ENCODE results near the gene YBX3. TPM values are rescaled to one million over a fixed set of nuclear protein-coding genes. Genes with fewer than 3 reads are reported as not detected.

The YBX3 gene
- total RNA-seq = 100 to 1,000 TPM; 406 to 604 (median 588) TPM

GRCh38 chr12:10722905-10723746 is at the start of gene YBX3:
Gene YBX3, minus strand, starts transcription at chr12:10723323. Its CDS starts 212 bp downstream, at chr12:10723111.
- Histone ChIP-seq H3K27me3 (no peaks in the 10 kb centered on the region), H3K36me3 (peaks cover 0 to 9% (median 0%) of the 10 kb centered on the region in 4 donors), H3K27ac (replicated peaks in 1 of 4) (peak within 1 kb of the TSS; percentile 96 to 98 (median 98)), H3K4me1 (peaks cover 21 to 46% (median 43%) of the 10 kb centered on the region in 4 donors), H3K9me3 (no peaks in the 10 kb centered on the region), H3K4me3 (peak within 1 kb of the TSS; percentile 89 to 97 (median 94))
- WGBS = 1% methylated on average over 16 of the region's 95 CpGs
- DNase-seq (ENCODE audit: extremely low spot score) = peak; percentile 97
- peak; percentile 46 for TF ChIP-seq POLR2A (IDR thresholded peaks at IDR 0.05; ENCODE audit: low read depth)
- peak; percentile 84 to 86 for TF ChIP-seq POLR2AphosphoS5 (IDR thresholded peaks at IDR 0.05)
- peak in 1 of 3 experiments; percentile 15 for TF ChIP-seq CTCF (IDR thresholded peaks at IDR 0.05)
- TF ChIP-seq EP300 (IDR thresholded peaks at IDR 0.05) = no peak
- intact Hi-C loops (cut with DNase I) = loop anchor here (5.0 to 10.0 kb wide), 2 partner anchors 111 to 508 kb away; partner anchors contain the start of genes GABARAPL1 and MAGOHB

- peak; percentile 64 to 70 (median 66) for TF ChIP-seq CTCF (IDR thresholded peaks at IDR 0.05)
- TF ChIP-seq EP300 (IDR thresholded peaks at IDR 0.05) = no peak
Observed at GRCh38 chr12:10771132-10771733, 48.1 kb upstream of the YBX3 start.

GRCh38 chr12:10759657-10760056 is 36.5 kb upstream of the YBX3 start:
- H3K4me1 ChIP-seq = no peaks in the 10 kb centered on the region
- H3K36me3 ChIP-seq = no peaks in the 10 kb centered on the region
- peaks cover 0 to 33% (median 2%) of the 10 kb centered on the region in 4 donors for H3K27me3 ChIP-seq
- TF ChIP-seq EP300 (IDR thresholded peaks at IDR 0.05) = no peak
- no peak for TF ChIP-seq CTCF (IDR thresholded peaks at IDR 0.05)
- TF ChIP-seq POLR2AphosphoS5 (IDR thresholded peaks at IDR 0.05) = no peak
- no peak for TF ChIP-seq POLR2A (IDR thresholded peaks at IDR 0.05; ENCODE audit: low read depth)
- intact Hi-C loops (cut with DNase I) = no loop called here
- WGBS = 27% methylated on average over 2 of the region's 2 CpGs
- no peak for DNase-seq (ENCODE audit: extremely low spot score)
- no peak overlapping the region for H3K27ac ChIP-seq (replicated peaks in 1 of 4)
- H3K4me3 ChIP-seq = no peak overlapping the region
- H3K9me3 ChIP-seq = peaks cover 0 to 18% (median 16%) of the 10 kb centered on the region in 4 donors

More at GRCh38 chr12:10771132-10771733, 48.1 kb upstream of the YBX3 start:
- no peaks in the 10 kb centered on the region for H3K9me3 ChIP-seq
- no peak overlapping the region for H3K4me3 ChIP-seq
- H3K36me3 ChIP-seq = no peaks in the 10 kb centered on the region
- peaks cover 0 to 27% (median 2%) of the 10 kb centered on the region in 4 donors for H3K27me3 ChIP-seq
- DNase-seq (ENCODE audit: extremely low spot score) = no peak
- intact Hi-C loops (cut with DNase I) = loop anchor here (2.0 kb wide), 1 partner anchor 428 kb away; no protein-coding TSS in a partner anchor
- no peaks in the 10 kb centered on the region for H3K4me1 ChIP-seq
- WGBS = 0% methylated on average over 1 of the region's 1 CpG
- no peak overlapping the region for H3K27ac ChIP-seq (replicated peaks in 1 of 4)

DNA sequence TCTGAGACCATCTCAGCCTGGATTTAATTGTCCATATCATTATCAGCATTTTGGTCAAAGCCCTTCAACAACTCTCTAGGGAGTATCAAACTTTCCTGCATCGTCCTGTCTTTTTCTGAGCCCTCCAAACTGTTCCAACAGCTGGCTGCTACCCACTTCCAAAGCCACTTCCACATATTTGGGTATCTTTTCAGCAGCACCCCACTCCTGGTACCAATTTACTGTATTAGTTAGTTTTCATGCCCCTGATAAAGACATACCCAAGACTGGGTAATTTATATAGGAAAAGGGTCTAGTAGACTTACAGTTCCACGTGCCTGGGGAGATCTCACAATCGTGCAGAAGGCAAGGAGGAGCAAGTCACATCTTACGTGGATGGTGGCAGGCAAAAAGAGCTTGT is 33.1 kb upstream of the YBX3 start:
- Histone ChIP-seq H3K9me3 (peaks cover 0 to 18% (median 16%) of the 10 kb centered on the region in 4 donors), H3K27me3 (peaks cover 0 to 22% (median 0%) of the 10 kb centered on the region in 4 donors), H3K4me3 (no peak overlapping the region), H3K27ac (replicated peaks in 1 of 4) (no peak overlapping the region), H3K4me1 (no peaks in the 10 kb centered on the region), H3K36me3 (no peaks in the 10 kb centered on the region)
- 85% methylated on average over 4 of the region's 4 CpGs for WGBS
- TF ChIP-seq POLR2AphosphoS5 (IDR thresholded peaks at IDR 0.05) = no peak
- TF ChIP-seq EP300 (IDR thresholded peaks at IDR 0.05) = no peak
- TF ChIP-seq CTCF (IDR thresholded peaks at IDR 0.05) = no peak
- no peak for TF ChIP-seq POLR2A (IDR thresholded peaks at IDR 0.05; ENCODE audit: low read depth)
- intact Hi-C loops (cut with DNase I) = no loop called here
- no peak for DNase-seq (ENCODE audit: extremely low spot score)

Data from esophagus muscularis mucosa (tissue), 4 donors.